K562 (cell line): ENCODE data around the gene PRTN3. TPM values are rescaled to one million over a fixed set of nuclear protein-coding genes. Genes with fewer than 3 reads are reported as not detected.

Source experiments
- ARNT ChIP-seq, 2 experiments: fragments of 450-650 bp; IDR thresholded peaks; 2 replicates each; pipeline ENCODE4 v1.6.1; 2016; ENCODE audit warnings: mild to moderate bottlenecking in 1 of 2
- CCNT2 ChIP-seq: IDR thresholded peaks from 2 replicates; pipeline ENCODE4 v1.6.1; 2011; ENCODE audit warnings: borderline replicate concordance, low read depth, mild to moderate bottlenecking, moderate library complexity, mixed read lengths, low read length; ENCODE audit not compliant: insufficient read length; ENCODE audit errors: extremely low read depth
- ETV1 ChIP-seq: fragments of 450-650 bp; conservative IDR thresholded peaks from 2 replicates; pipeline ENCODE4 v1.6.1; 2016; ENCODE audit warnings: missing genetic modification characterization, control low read depth, low read depth, missing compliant biosample characterization
- HDAC1 ChIP-seq, 2 experiments: fragments of 450-650 bp; IDR thresholded peaks; 2 replicates each; pipeline ENCODE4 v1.6.1; 2016 to 2017; ENCODE audit warnings: inconsistent platforms in 1 of 2, mild to moderate bottlenecking in 1 of 2, moderate library complexity in 1 of 2
- HSF4 ChIP-seq: fragments of 250-450 bp; sonication (Bioruptor Pico); IDR thresholded peaks from 2 replicates; pipeline ENCODE4 v2.1.2; 2022; ENCODE audit warnings: mild to moderate bottlenecking, moderate library complexity, borderline replicate concordance
- IRF2 ChIP-seq: sonication (generic); formaldehyde crosslinking; IDR thresholded peaks from 2 replicates; pipeline ENCODE4 v1.8.1; 2022; ENCODE audit warnings: mild to moderate bottlenecking, missing genetic modification reagents
- JUNB ChIP-seq: fragments of 450-650 bp; formaldehyde crosslinking; conservative IDR thresholded peaks from 2 replicates; pipeline ENCODE4 v1.4.0; 2020; ENCODE audit warnings: mild to moderate bottlenecking
- KLF1 ChIP-seq: fragments of 450-650 bp; IDR thresholded peaks from 2 replicates; pipeline ENCODE4 v1.6.1; 2016; ENCODE audit warnings: missing genetic modification characterization, missing compliant biosample characterization
- MEF2D ChIP-seq: conservative IDR thresholded peaks from 2 replicates; pipeline ENCODE4 v1.6.1; 2016; ENCODE audit warnings: low read depth, missing genetic modification characterization, missing compliant biosample characterization
- MXI1 ChIP-seq: IDR thresholded peaks from 2 replicates; pipeline ENCODE4 v1.6.1; 2011; ENCODE audit warnings: low read depth, mild to moderate bottlenecking, improper control_type of control experiment, low read length
- PHB2 ChIP-seq: fragments of 450-650 bp; IDR thresholded peaks from 2 replicates; pipeline ENCODE4 v1.6.1; 2017; ENCODE audit warnings: low read depth
- PTBP1 ChIP-seq: fragments of 200-400 bp; formaldehyde crosslinking; IDR thresholded peaks from 2 replicates; pipeline ENCODE4 v1.6.1; 2017; ENCODE audit warnings: low read depth, low read length
- PTTG1 ChIP-seq: fragments of 450-650 bp; IDR thresholded peaks from 2 replicates; pipeline ENCODE4 v1.6.1; 2016; ENCODE audit warnings: low read depth, mild to moderate bottlenecking, missing genetic modification characterization, missing compliant biosample characterization
- SMARCA5 ChIP-seq: fragments of 450-650 bp; IDR thresholded peaks from 2 replicates; pipeline ENCODE4 v1.6.1; 2016
- TRIM24 ChIP-seq, 2 experiments: fragments of 450-650 bp; IDR thresholded peaks; 2 replicates each; pipeline ENCODE4 v1.6.1; 2016
- ZKSCAN1 ChIP-seq: fragments of 150-350 bp; IDR thresholded peaks from 2 replicates; pipeline ENCODE4 v1.6.1; 2016; ENCODE audit warnings: low read depth, low read length
- ZNF124 ChIP-seq: sonication (generic); formaldehyde crosslinking; IDR thresholded peaks from 2 replicates; pipeline ENCODE4 v1.8.1; 2022; ENCODE audit warnings: missing genetic modification reagents
- ZNF239 ChIP-seq: fragments of 250-450 bp; sonication (Bioruptor Pico); IDR thresholded peaks from 2 replicates; pipeline ENCODE4 v1.4.0; 2020; ENCODE audit warnings: mild to moderate bottlenecking
- ZNF354B ChIP-seq: fragments of 250-450 bp; sonication (Bioruptor Pico); IDR thresholded peaks from 2 replicates; pipeline ENCODE4 v1.4.0; 2020
- ZNF707 ChIP-seq: fragments of 250-450 bp; sonication (Bioruptor Pico); conservative IDR thresholded peaks from 2 replicates; pipeline ENCODE4 v1.8.0; 2022; ENCODE audit warnings: inconsistent platforms, mild to moderate bottlenecking, moderate library complexity
- ZNF79 ChIP-seq: fragments of 250-450 bp; sonication (Bioruptor Pico); IDR thresholded peaks from 2 replicates; pipeline ENCODE4 v1.4.0; 2020; ENCODE audit warnings: low read depth, mild to moderate bottlenecking, moderate library complexity
- ZSCAN29 ChIP-seq: fragments of 450-650 bp; IDR thresholded peaks from 2 replicates; pipeline ENCODE4 v1.6.1; 2017
- polyA plus RNA-seq, 8 experiments: library from polyadenylated mRNA; depleted of rRNA in 4 of 8; stranded (reverse) in 5 of 8; unstranded in 3 of 8; fragments of >200 nt; fragmentation: Nextera tagmentation in 2 of 8; fragmentation: Illumina TruSeq in 1 of 8; extraction: Ambion mirVana in 2 of 8; extraction: Trizol in 1 of 8; gene quantifications; 2 replicates each; pipeline versions ENCODE4 v1.2.1 to v1.2.3, GENCODE V29; 2011 to 2014; ENCODE audit warnings: inconsistent platforms in 1 of 8, missing spikeins in 1 of 8
- total RNA-seq, 7 experiments: library from RNA; depleted of rRNA in 6 of 7; stranded (reverse); fragments of >200 nt in 6 of 7; fragmentation: Illumina TruSeq in 2 of 7; extraction: Trizol in 2 of 7; gene quantifications; 2 replicates each; pipeline versions ENCODE4 v1.2.1 to v1.2.3, GENCODE V29; 2011 to 2021; ENCODE audit warnings: low replicate concordance in 1 of 7
- TF ChIP-seq, protein P1 (sequence below): IDR thresholded peaks from 2 replicates; pipeline ENCODE4 v1.6.1; 2014; ENCODE audit warnings: antibody characterized with exemption
- TF ChIP-seq, protein P2 (sequence below): sonication (generic); formaldehyde crosslinking; IDR thresholded peaks from 2 replicates; pipeline ENCODE4 v1.8.1; 2022; ENCODE audit warnings: missing genetic modification reagents

Gene PRTN3
- total and polyA plus RNA-seq, 9 of the 15 experiments (the other 6 are each of a cell fraction or from before 2014, with no cell fraction given): 0.14 to 0.86 (median 0.43) TPM; not detected in 3

DNA sequence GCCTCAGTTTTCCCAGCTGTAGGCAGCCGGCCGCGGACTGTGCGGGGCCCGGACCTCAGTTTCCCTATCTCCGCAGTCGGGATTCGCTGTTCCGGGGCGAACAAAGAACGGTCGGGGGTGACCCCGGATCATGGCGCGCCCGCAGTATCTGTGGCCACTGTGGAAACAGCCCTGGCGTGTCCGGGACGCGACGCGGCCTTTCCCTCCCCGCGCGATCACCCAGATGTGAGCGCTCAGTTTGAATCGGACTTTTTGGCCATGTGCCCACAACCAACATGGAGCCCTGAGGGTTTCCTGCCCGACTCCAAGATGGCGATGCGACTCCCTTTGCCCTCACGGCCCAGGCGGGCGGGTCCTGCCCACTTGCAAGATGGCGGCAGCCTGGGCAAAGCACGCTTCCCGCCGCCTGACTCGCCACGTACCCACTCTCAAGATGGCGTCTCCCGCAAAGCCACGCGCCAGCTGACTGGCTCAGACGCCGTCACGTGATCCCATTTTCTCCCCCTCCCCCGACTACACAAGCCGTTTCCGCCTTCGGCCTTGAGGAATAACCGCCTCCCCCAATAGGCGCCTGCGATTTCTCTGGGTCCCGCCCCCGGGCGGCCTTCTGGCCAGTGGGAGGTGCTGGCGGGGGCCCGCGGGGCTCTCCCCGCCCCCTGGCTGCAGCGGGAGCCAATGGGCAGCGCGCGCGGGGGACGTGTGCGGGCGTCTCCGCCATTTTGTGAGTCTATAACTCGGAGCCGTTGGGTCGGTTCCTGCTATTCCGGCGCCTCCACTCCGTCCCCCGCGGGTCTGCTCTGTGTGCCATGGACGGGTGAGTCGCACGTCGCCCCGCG is 43.9 kb upstream of the PRTN3 start, which contains the start of gene PTBP1 (continued):
- peak; percentile 73 for TF ChIP-seq ZNF239
- no peak for TF ChIP-seq SMARCA5
- peak; percentile 60 for TF ChIP-seq CCNT2
- TF ChIP-seq ZSCAN29: no peak
- no peak for TF ChIP-seq ZKSCAN1
- TF ChIP-seq, protein P1, sequence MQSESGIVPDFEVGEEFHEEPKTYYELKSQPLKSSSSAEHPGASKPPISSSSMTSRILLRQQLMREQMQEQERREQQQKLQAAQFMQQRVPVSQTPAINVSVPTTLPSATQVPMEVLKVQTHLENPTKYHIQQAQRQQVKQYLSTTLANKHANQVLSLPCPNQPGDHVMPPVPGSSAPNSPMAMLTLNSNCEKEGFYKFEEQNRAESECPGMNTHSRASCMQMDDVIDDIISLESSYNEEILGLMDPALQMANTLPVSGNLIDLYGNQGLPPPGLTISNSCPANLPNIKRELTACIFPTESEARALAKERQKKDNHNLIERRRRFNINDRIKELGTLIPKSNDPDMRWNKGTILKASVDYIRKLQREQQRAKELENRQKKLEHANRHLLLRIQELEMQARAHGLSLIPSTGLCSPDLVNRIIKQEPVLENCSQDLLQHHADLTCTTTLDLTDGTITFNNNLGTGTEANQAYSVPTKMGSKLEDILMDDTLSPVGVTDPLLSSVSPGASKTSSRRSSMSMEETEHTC: peak; percentile 72; the same call in 1 of the 2 replicates
- no peak for TF ChIP-seq TRIM24 (IDR thresholded peaks at IDR 0.05)
- TF ChIP-seq ETV1 (tag): 0 out of 2 replicates have a peak, but pooled peaks have one; percentile 17
- no peak for TF ChIP-seq KLF1
- no peak for TF ChIP-seq IRF2 (CRISPR knock-in tag)
- peak; percentile 62 for TF ChIP-seq MEF2D (tag)
- TF ChIP-seq HSF4 (CRISPR knock-in tag): no peak
- no peak for TF ChIP-seq JUNB (CRISPR knock-in tag)
- TF ChIP-seq PHB2: no peak
- no peak for TF ChIP-seq PTBP1
- peak; percentile 79 for TF ChIP-seq MXI1
- TF ChIP-seq ZNF124 (CRISPR knock-in tag): no peak
- TF ChIP-seq, protein P2, sequence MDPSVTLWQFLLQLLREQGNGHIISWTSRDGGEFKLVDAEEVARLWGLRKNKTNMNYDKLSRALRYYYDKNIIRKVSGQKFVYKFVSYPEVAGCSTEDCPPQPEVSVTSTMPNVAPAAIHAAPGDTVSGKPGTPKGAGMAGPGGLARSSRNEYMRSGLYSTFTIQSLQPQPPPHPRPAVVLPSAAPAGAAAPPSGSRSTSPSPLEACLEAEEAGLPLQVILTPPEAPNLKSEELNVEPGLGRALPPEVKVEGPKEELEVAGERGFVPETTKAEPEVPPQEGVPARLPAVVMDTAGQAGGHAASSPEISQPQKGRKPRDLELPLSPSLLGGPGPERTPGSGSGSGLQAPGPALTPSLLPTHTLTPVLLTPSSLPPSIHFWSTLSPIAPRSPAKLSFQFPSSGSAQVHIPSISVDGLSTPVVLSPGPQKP (CRISPR knock-in tag): no peak
- TF ChIP-seq ARNT (IDR thresholded peaks at IDR 0.05): 0 out of 4 replicates have a peak, but pooled peaks of 1 of the 2 experiments have one; percentile 31
- no peak for TF ChIP-seq ZNF707
- TF ChIP-seq PTTG1 (tag): no peak
- TF ChIP-seq ZNF79: no peak
- peak in 1 of 2 experiments; percentile 58; a peak in 1 of 4 replicates for TF ChIP-seq HDAC1 (IDR thresholded peaks at IDR 0.05)
- no peak for TF ChIP-seq ZNF354B (CRISPR knock-in tag)
